ENCODE measurements around the gene MAT1A. TPM values are rescaled to one million over a fixed set of nuclear protein-coding genes. Genes with fewer than 3 reads are reported as not detected.
"Not testable (repeated sequence)": the region's sequence is repeated elsewhere in the genome, so short reads cannot be mapped to it uniquely, and the experiment has no call there.

MAT1A gene
- total RNA-seq, 1 experiment from 2014 or later, result not detected

GRCh38 chr10:80254726-80255125, 34.7 kb downstream of the MAT1A start:
- H3K9ac ChIP-seq (ENCODE audit: low read length); DNase-seq; H3K9me2 ChIP-seq (replicated peaks; ENCODE audit: insufficient read depth, low read length); H3K4me2 ChIP-seq (ENCODE audit: low read depth, low read length, poor library complexity, severe bottlenecking); H4K20me1 ChIP-seq (ENCODE audit: insufficient read depth, low read depth, low read length); H3K4me1 ChIP-seq (ENCODE audit: low read length); H3K79me2 ChIP-seq (ENCODE audit: low read length); H3K9me3 ChIP-seq (ENCODE audit: low read length); H3K27ac ChIP-seq (ENCODE audit: low read length); H3K36me3 ChIP-seq (ENCODE audit: insufficient read depth, low read length); H3K27me3 ChIP-seq (ENCODE audit: low read length); H2AFZ ChIP-seq (ENCODE audit: low read length); H3K4me3 ChIP-seq (ENCODE audit: low read length): not testable (repeated sequence)

- H3K9me2 ChIP-seq (replicated peaks; ENCODE audit: insufficient read depth, low read length); H4K20me1 ChIP-seq (ENCODE audit: insufficient read depth, low read depth, low read length); H3K4me2 ChIP-seq (ENCODE audit: low read depth, low read length, poor library complexity, severe bottlenecking); H2AFZ ChIP-seq (ENCODE audit: low read length); H3K9me3 ChIP-seq (ENCODE audit: low read length); H3K36me3 ChIP-seq (ENCODE audit: insufficient read depth, low read length); H3K9ac ChIP-seq (ENCODE audit: low read length); H3K4me3 ChIP-seq (ENCODE audit: low read length); H3K4me1 ChIP-seq (ENCODE audit: low read length); H3K27me3 ChIP-seq (ENCODE audit: low read length); H3K27ac ChIP-seq (ENCODE audit: low read length); DNase-seq; H3K79me2 ChIP-seq (ENCODE audit: low read length): not testable (repeated sequence)
Observed at GRCh38 chr10:80253963-80254271, 35.5 kb downstream of the MAT1A start.

- Histone ChIP-seq H3K4me3 (ENCODE audit: low read length) (no peak overlapping the region), H3K4me2 (ENCODE audit: low read depth, low read length, poor library complexity, severe bottlenecking) (no peak overlapping the region), H3K79me2 (ENCODE audit: low read length) (no peaks in the 10 kb centered on the region), H3K9ac (ENCODE audit: low read length) (no peak overlapping the region), H4K20me1 (ENCODE audit: insufficient read depth, low read depth, low read length) (no peaks in the 10 kb centered on the region), H2AFZ (ENCODE audit: low read length) (no peak overlapping the region), H3K27ac (ENCODE audit: low read length) (no peak overlapping the region), H3K9me3 (ENCODE audit: low read length) (no peaks in the 10 kb centered on the region), H3K36me3 (ENCODE audit: insufficient read depth, low read length) (no peaks in the 10 kb centered on the region), H3K4me1 (ENCODE audit: low read length) (no peaks in the 10 kb centered on the region), H3K9me2 (replicated peaks; ENCODE audit: insufficient read depth, low read length) (no peaks in the 10 kb centered on the region), H3K27me3 (ENCODE audit: low read length) (no peaks in the 10 kb centered on the region)
- no peak for DNase-seq
Observed at GRCh38 chr10:80253266-80253962, 36.0 kb downstream of the MAT1A start.

DNA sequence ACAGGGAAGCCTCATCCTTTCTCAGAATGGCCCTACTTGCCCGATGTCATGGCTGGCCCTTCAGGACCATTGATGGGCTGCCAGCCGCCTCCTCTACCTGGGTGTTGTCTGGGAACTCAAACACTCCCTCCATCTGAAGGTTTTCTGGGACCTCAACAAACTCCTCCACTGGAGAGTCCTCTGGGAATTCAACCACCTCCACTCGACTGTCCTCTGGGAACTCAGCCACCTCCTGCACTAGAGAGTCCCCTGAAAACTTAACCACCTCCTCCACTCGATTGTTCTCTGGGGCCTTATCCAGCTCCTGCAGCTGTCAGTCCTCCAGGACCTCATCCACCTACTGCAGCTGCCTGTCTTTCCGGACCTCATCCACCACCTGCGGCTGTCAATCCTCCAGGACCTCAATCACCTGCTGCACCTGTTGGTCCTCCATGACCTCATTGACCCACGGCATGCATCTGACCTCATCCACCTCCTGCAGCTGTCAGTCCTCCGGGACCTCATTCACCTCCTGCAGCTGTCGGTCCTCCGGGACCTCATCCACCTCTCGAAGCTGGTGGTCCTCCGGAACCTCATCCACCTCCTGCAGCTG, 37.1 kb downstream of the MAT1A start:
- no peaks in the 10 kb centered on the region for H3K79me2 ChIP-seq (ENCODE audit: low read length)
- H3K9ac ChIP-seq (ENCODE audit: low read length), result no peak overlapping the region
- no peak overlapping the region for H3K4me2 ChIP-seq (ENCODE audit: low read depth, low read length, poor library complexity, severe bottlenecking)
- no peak overlapping the region for H3K4me3 ChIP-seq (ENCODE audit: low read length)
- no peak overlapping the region for H3K27ac ChIP-seq (ENCODE audit: low read length)
- DNase-seq, result no peak
- no peaks in the 10 kb centered on the region for H4K20me1 ChIP-seq (ENCODE audit: insufficient read depth, low read depth, low read length)
- no peaks in the 10 kb centered on the region for H3K9me2 ChIP-seq (replicated peaks; ENCODE audit: insufficient read depth, low read length)
- no peaks in the 10 kb centered on the region for H3K4me1 ChIP-seq (ENCODE audit: low read length)
- no peak overlapping the region for H2AFZ ChIP-seq (ENCODE audit: low read length)
- H3K36me3 ChIP-seq (ENCODE audit: insufficient read depth, low read length), result no peaks in the 10 kb centered on the region
- H3K9me3 ChIP-seq (ENCODE audit: low read length), result no peaks in the 10 kb centered on the region
- no peaks in the 10 kb centered on the region for H3K27me3 ChIP-seq (ENCODE audit: low read length)

- DNase-seq, result not testable (repeated sequence)
Observed at GRCh38 chr10:80251703-80252280, 37.7 kb downstream of the MAT1A start.

DNA sequence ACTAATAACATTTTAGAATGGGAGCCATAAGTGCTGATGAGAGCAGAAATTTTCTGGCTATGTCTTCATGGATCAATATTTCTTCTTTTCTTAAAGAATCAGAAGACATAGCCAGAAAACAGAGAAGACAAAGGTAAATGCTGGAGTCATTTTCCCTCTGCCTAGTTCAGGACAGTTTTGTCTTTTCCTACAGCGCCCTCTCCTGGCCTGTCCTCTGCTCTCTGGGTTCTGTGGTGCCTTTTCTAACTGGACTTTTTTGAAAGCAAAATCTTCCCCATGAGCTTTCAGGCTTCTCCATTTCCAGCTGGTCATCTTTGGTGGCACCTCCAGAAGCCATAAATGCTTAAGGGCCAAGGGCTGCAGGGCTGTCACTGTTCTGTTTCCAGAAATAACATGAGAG, 39.1 kb downstream of the MAT1A start:
- H3K27ac ChIP-seq (ENCODE audit: low read length); H3K79me2 ChIP-seq (ENCODE audit: low read length); H2AFZ ChIP-seq (ENCODE audit: low read length); H3K9me2 ChIP-seq (replicated peaks; ENCODE audit: insufficient read depth, low read length); H4K20me1 ChIP-seq (ENCODE audit: insufficient read depth, low read depth, low read length); DNase-seq; H3K4me2 ChIP-seq (ENCODE audit: low read depth, low read length, poor library complexity, severe bottlenecking); H3K27me3 ChIP-seq (ENCODE audit: low read length); H3K4me1 ChIP-seq (ENCODE audit: low read length); H3K36me3 ChIP-seq (ENCODE audit: insufficient read depth, low read length); H3K9me3 ChIP-seq (ENCODE audit: low read length); H3K9ac ChIP-seq (ENCODE audit: low read length); H3K4me3 ChIP-seq (ENCODE audit: low read length): not testable (repeated sequence)

More at GRCh38 chr10:80251703-80252280, 37.7 kb downstream of the MAT1A start:
- not testable (repeated sequence) for H3K9ac ChIP-seq (ENCODE audit: low read length); H3K4me3 ChIP-seq (ENCODE audit: low read length); H3K79me2 ChIP-seq (ENCODE audit: low read length); H4K20me1 ChIP-seq (ENCODE audit: insufficient read depth, low read depth, low read length); H3K36me3 ChIP-seq (ENCODE audit: insufficient read depth, low read length); H3K4me1 ChIP-seq (ENCODE audit: low read length); H3K27me3 ChIP-seq (ENCODE audit: low read length); H3K9me3 ChIP-seq (ENCODE audit: low read length); H2AFZ ChIP-seq (ENCODE audit: low read length); H3K27ac ChIP-seq (ENCODE audit: low read length); H3K9me2 ChIP-seq (replicated peaks; ENCODE audit: insufficient read depth, low read length); H3K4me2 ChIP-seq (ENCODE audit: low read depth, low read length, poor library complexity, severe bottlenecking)

GRCh38 chr10:80249906-80250305, 39.6 kb downstream of the MAT1A start:
- not testable (repeated sequence) for H3K4me1 ChIP-seq (ENCODE audit: low read length); H3K9ac ChIP-seq (ENCODE audit: low read length); H3K9me3 ChIP-seq (ENCODE audit: low read length); H3K27me3 ChIP-seq (ENCODE audit: low read length); H3K36me3 ChIP-seq (ENCODE audit: insufficient read depth, low read length); H4K20me1 ChIP-seq (ENCODE audit: insufficient read depth, low read depth, low read length); DNase-seq; H3K79me2 ChIP-seq (ENCODE audit: low read length); H3K4me3 ChIP-seq (ENCODE audit: low read length); H3K4me2 ChIP-seq (ENCODE audit: low read depth, low read length, poor library complexity, severe bottlenecking); H2AFZ ChIP-seq (ENCODE audit: low read length); H3K9me2 ChIP-seq (replicated peaks; ENCODE audit: insufficient read depth, low read length); H3K27ac ChIP-seq (ENCODE audit: low read length)

DNA sequence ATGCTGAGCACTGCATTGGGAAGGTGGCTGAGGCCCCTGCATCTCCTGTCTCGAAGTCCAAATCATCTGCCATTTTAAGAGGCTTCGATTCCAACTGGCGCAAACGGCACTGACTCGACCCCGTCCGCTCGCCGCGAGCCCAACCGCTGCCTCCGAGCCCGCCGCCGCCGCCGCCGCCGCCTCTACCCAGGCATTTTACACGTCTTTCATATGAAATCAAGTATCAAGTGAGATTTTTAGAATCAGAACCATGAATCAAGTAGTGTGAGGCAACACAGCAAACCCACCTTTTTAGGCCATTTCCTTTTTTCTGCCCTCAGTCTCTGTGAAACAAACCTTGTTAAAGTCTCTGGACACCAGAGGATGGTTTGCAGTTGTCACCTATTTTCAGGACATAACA, 41.8 kb downstream of the MAT1A start:
- not testable (repeated sequence) for H3K4me2 ChIP-seq (ENCODE audit: low read depth, low read length, poor library complexity, severe bottlenecking); H3K4me3 ChIP-seq (ENCODE audit: low read length); H3K27ac ChIP-seq (ENCODE audit: low read length); H3K9me2 ChIP-seq (replicated peaks; ENCODE audit: insufficient read depth, low read length); H3K79me2 ChIP-seq (ENCODE audit: low read length); DNase-seq; H3K4me1 ChIP-seq (ENCODE audit: low read length); H3K9me3 ChIP-seq (ENCODE audit: low read length); H3K36me3 ChIP-seq (ENCODE audit: insufficient read depth, low read length); H3K9ac ChIP-seq (ENCODE audit: low read length); H4K20me1 ChIP-seq (ENCODE audit: insufficient read depth, low read depth, low read length); H3K27me3 ChIP-seq (ENCODE audit: low read length); H2AFZ ChIP-seq (ENCODE audit: low read length)

Data from Karpas-422 (cell line).